SK-N-SH treated with all-trans-retinoic acid at 6 μM for 48 hours (cell line): ENCODE measurements around the gene IQCF2.

Experiments used
- ATAC-seq: fragments of 200-7000 bp; cut with Tn5 transposase; 3 replicates; pipeline ENCODE4 v1.9.1; 2020; ENCODE audit warnings: mild to moderate bottlenecking, moderate library complexity
- ARNTL ChIP-seq: fragments of 450-650 bp; formaldehyde crosslinking; IDR thresholded peaks from 2 replicates; pipeline ENCODE4 v1.5.0; 2020; ENCODE audit warnings: low read depth, mild to moderate bottlenecking, moderate library complexity, borderline replicate concordance
- BACH2 ChIP-seq: fragments of 250-450 bp; sonication (Bioruptor Pico); IDR thresholded peaks from 2 replicates; pipeline ENCODE4 v1.9.0; 2021; ENCODE audit warnings: mild to moderate bottlenecking, borderline replicate concordance
- CSDC2 ChIP-seq: fragments of 250-450 bp; sonication (Bioruptor Pico); IDR thresholded peaks from 2 replicates; pipeline ENCODE4 v1.5.0; 2020; ENCODE audit warnings: mild to moderate bottlenecking, moderate library complexity
- ESRRG ChIP-seq: fragments of 250-450 bp; sonication (Bioruptor Pico); IDR thresholded peaks from 2 replicates; pipeline ENCODE4 v1.6.1; 2021; ENCODE audit warnings: mild to moderate bottlenecking
- GLIS3 ChIP-seq: fragments of 250-450 bp; sonication (Bioruptor Pico); IDR thresholded peaks from 2 replicates; pipeline ENCODE4 v1.5.0; 2020; ENCODE audit warnings: mild to moderate bottlenecking, moderate library complexity
- ISL1 ChIP-seq: fragments of 250-450 bp; sonication (Bioruptor Pico); IDR thresholded peaks from 2 replicates; pipeline ENCODE4 v2.1.2; 2022; ENCODE audit warnings: mild to moderate bottlenecking, moderate library complexity
- OSR1 ChIP-seq: fragments of 250-450 bp; sonication (Bioruptor Pico); IDR thresholded peaks from 2 replicates; pipeline ENCODE4 v1.8.0; 2022; ENCODE audit warnings: moderate library complexity, mild to moderate bottlenecking, inconsistent platforms
- PPARA ChIP-seq: fragments of 250-450 bp; sonication (Bioruptor Pico); IDR thresholded peaks from 2 replicates; pipeline ENCODE4 v1.5.0; 2020; ENCODE audit warnings: mild to moderate bottlenecking, borderline replicate concordance
- RARB ChIP-seq: fragments of 250-450 bp; sonication (Bioruptor Pico); IDR thresholded peaks from 2 replicates; pipeline ENCODE4 v1.8.0; 2021; ENCODE audit warnings: mild to moderate bottlenecking, moderate library complexity
- SNAI2 ChIP-seq: fragments of 250-450 bp; sonication (Bioruptor Pico); IDR thresholded peaks from 2 replicates; pipeline ENCODE4 v1.5.0; 2020; ENCODE audit warnings: mild to moderate bottlenecking, moderate library complexity
- TCF4 ChIP-seq: fragments of 250-450 bp; sonication (Bioruptor Pico); IDR thresholded peaks from 2 replicates; pipeline ENCODE4 v1.8.0; 2021; ENCODE audit warnings: mild to moderate bottlenecking, moderate library complexity, borderline replicate concordance
- ZFP3 ChIP-seq: fragments of 250-450 bp; sonication (Bioruptor Pico); IDR thresholded peaks from 2 replicates; pipeline ENCODE4 v1.5.0; 2020; ENCODE audit warnings: mild to moderate bottlenecking, moderate library complexity
- ZFP30 ChIP-seq: fragments of 450-650 bp; formaldehyde crosslinking; IDR thresholded peaks from 2 replicates; pipeline ENCODE4 v1.5.0; 2022; ENCODE audit warnings: mild to moderate bottlenecking, moderate library complexity
- ZNF565 ChIP-seq: fragments of 450-650 bp; formaldehyde crosslinking; conservative IDR thresholded peaks from 2 replicates; pipeline ENCODE4 v1.5.0; 2020; ENCODE audit warnings: low read depth, mild to moderate bottlenecking, moderate library complexity
- ZNF70 ChIP-seq: fragments of 450-650 bp; formaldehyde crosslinking; IDR thresholded peaks from 2 replicates; pipeline ENCODE4 v1.5.0; 2020; ENCODE audit warnings: mild to moderate bottlenecking, moderate library complexity
- ZNF8 ChIP-seq: fragments of 450-650 bp; formaldehyde crosslinking; IDR thresholded peaks from 2 replicates; pipeline ENCODE4 v1.5.0; 2020; ENCODE audit warnings: mild to moderate bottlenecking, moderate library complexity
- TF ChIP-seq, protein P1 (sequence below): fragments of 250-450 bp; sonication (Bioruptor Pico); IDR thresholded peaks from 2 replicates; pipeline ENCODE4 v1.5.1; 2020; ENCODE audit warnings: low read depth, mild to moderate bottlenecking, moderate library complexity
- TF ChIP-seq, protein P2 (sequence below): fragments of 250-450 bp; sonication (Bioruptor Pico); IDR thresholded peaks from 2 replicates; pipeline ENCODE4 v1.8.0; 2021; ENCODE audit warnings: low read depth, mild to moderate bottlenecking, moderate library complexity, borderline replicate concordance
- TF ChIP-seq, protein P3 (sequence below): fragments of 250-450 bp; sonication (Bioruptor Pico); IDR thresholded peaks from 2 replicates; pipeline ENCODE4 v1.8.0; 2020; ENCODE audit warnings: mild to moderate bottlenecking, moderate library complexity, borderline replicate concordance
- TF ChIP-seq, protein P4 (sequence below): fragments of 250-450 bp; sonication (Bioruptor Pico); IDR thresholded peaks from 2 replicates; pipeline ENCODE4 v1.5.0; 2020; ENCODE audit warnings: mild to moderate bottlenecking, moderate library complexity
- TF ChIP-seq, protein P5 (sequence below): fragments of 250-450 bp; sonication (Bioruptor Pico); IDR thresholded peaks from 2 replicates; pipeline ENCODE4 v1.5.1; 2021; ENCODE audit warnings: mild to moderate bottlenecking, moderate library complexity

IQCF2 gene

DNA sequence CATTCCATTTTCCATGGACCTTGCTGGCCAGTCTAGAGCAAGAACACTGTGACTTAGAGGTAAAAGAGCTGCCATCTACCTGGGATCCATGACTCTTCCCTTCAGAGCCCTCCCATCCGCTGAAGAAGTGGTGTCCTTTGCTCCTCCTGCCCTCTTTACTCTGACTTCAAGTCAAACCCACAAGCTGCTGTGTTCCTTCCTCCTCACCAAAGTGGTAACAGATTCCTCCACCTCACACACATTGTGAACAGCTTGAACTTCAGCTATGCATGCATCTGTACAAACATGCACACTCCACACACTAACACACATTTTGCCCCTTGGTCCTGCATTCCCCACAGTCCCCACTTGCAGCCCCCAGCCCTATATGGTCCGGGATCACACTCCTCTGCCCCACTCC is 13.0 kb downstream of the IQCF2 start:
- no peak for ATAC-seq
- no peak for TF ChIP-seq ZFP30 (CRISPR knock-in tag)
- TF ChIP-seq, protein P1, sequence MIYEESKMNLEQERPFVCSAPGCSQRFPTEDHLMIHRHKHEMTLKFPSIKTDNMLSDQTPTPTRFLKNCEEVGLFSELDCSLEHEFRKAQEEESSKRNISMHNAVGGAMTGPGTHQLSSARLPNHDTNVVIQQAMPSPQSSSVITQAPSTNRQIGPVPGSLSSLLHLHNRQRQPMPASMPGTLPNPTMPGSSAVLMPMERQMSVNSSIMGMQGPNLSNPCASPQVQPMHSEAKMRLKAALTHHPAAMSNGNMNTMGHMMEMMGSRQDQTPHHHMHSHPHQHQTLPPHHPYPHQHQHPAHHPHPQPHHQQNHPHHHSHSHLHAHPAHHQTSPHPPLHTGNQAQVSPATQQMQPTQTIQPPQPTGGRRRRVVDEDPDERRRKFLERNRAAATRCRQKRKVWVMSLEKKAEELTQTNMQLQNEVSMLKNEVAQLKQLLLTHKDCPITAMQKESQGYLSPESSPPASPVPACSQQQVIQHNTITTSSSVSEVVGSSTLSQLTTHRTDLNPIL (CRISPR knock-in tag): no peak
- no peak for TF ChIP-seq TCF4 (CRISPR knock-in tag)
- TF ChIP-seq, protein P2, sequence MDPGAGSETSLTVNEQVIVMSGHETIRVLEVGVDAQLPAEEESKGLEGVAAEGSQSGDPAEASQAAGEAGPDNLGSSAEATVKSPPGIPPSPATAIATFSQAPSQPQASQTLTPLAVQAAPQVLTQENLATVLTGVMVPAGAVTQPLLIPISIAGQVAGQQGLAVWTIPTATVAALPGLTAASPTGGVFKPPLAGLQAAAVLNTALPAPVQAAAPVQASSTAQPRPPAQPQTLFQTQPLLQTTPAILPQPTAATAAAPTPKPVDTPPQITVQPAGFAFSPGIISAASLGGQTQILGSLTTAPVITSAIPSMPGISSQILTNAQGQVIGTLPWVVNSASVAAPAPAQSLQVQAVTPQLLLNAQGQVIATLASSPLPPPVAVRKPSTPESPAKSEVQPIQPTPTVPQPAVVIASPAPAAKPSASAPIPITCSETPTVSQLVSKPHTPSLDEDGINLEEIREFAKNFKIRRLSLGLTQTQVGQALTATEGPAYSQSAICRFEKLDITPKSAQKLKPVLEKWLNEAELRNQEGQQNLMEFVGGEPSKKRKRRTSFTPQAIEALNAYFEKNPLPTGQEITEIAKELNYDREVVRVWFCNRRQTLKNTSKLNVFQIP (CRISPR knock-in tag): no peak
- TF ChIP-seq ZFP3 (CRISPR knock-in tag): no peak
- TF ChIP-seq ESRRG: no peak
- no peak for TF ChIP-seq GLIS3 (CRISPR knock-in tag)
- TF ChIP-seq, protein P3, sequence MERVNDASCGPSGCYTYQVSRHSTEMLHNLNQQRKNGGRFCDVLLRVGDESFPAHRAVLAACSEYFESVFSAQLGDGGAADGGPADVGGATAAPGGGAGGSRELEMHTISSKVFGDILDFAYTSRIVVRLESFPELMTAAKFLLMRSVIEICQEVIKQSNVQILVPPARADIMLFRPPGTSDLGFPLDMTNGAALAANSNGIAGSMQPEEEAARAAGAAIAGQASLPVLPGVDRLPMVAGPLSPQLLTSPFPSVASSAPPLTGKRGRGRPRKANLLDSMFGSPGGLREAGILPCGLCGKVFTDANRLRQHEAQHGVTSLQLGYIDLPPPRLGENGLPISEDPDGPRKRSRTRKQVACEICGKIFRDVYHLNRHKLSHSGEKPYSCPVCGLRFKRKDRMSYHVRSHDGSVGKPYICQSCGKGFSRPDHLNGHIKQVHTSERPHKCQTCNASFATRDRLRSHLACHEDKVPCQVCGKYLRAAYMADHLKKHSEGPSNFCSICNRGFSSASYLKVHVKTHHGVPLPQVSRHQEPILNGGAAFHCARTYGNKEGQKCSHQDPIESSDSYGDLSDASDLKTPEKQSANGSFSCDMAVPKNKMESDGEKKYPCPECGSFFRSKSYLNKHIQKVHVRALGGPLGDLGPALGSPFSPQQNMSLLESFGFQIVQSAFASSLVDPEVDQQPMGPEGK (CRISPR knock-in tag): no peak
- no peak for TF ChIP-seq ISL1 (CRISPR knock-in tag)
- no peak for TF ChIP-seq PPARA (CRISPR knock-in tag)
- TF ChIP-seq, protein P4, sequence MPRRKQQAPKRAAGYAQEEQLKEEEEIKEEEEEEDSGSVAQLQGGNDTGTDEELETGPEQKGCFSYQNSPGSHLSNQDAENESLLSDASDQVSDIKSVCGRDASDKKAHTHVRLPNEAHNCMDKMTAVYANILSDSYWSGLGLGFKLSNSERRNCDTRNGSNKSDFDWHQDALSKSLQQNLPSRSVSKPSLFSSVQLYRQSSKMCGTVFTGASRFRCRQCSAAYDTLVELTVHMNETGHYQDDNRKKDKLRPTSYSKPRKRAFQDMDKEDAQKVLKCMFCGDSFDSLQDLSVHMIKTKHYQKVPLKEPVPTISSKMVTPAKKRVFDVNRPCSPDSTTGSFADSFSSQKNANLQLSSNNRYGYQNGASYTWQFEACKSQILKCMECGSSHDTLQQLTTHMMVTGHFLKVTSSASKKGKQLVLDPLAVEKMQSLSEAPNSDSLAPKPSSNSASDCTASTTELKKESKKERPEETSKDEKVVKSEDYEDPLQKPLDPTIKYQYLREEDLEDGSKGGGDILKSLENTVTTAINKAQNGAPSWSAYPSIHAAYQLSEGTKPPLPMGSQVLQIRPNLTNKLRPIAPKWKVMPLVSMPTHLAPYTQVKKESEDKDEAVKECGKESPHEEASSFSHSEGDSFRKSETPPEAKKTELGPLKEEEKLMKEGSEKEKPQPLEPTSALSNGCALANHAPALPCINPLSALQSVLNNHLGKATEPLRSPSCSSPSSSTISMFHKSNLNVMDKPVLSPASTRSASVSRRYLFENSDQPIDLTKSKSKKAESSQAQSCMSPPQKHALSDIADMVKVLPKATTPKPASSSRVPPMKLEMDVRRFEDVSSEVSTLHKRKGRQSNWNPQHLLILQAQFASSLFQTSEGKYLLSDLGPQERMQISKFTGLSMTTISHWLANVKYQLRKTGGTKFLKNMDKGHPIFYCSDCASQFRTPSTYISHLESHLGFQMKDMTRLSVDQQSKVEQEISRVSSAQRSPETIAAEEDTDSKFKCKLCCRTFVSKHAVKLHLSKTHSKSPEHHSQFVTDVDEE (CRISPR knock-in tag): no peak
- no peak for TF ChIP-seq ARNTL (CRISPR knock-in tag)
- TF ChIP-seq ZNF70: no peak

DNA sequence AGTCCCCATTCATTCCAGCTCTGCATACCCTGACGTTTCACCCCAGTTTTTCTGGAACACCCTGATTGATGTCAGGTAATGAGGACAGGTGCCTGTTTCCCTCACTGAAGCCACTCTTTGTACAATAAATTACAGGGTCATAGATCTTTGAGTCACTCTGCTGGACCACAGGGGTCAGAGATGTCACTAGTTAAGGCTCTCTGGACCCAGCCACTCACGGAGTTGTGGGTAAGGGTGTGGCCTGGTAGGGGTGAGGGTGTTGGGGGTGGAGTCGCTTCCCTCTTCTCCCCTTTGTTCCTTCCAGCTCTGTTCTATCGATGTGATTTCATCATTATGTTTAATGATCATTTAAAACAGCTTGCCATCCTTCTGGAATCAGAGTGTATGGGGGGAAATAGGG is 13.5 kb downstream of the IQCF2 start:
- TF ChIP-seq OSR1 (no peak), ESRRG (no peak), TCF4 (CRISPR knock-in tag) (no peak), ZFP3 (CRISPR knock-in tag) (no peak), ZNF8 (CRISPR knock-in tag) (no peak), ZFP30 (CRISPR knock-in tag) (no peak), PPARA (CRISPR knock-in tag) (no peak), ISL1 (CRISPR knock-in tag) (no peak), BACH2 (CRISPR knock-in tag) (no peak), RARB (CRISPR knock-in tag) (no peak), ZNF70 (no peak), GLIS3 (CRISPR knock-in tag) (no peak), SNAI2 (no peak), CSDC2 (CRISPR knock-in tag) (no peak), ZNF565 (CRISPR knock-in tag) (no peak), ARNTL (CRISPR knock-in tag) (no peak)
- TF ChIP-seq, protein P4 (CRISPR knock-in tag): no peak
- TF ChIP-seq, protein P1 (CRISPR knock-in tag): no peak
- TF ChIP-seq, protein P5, sequence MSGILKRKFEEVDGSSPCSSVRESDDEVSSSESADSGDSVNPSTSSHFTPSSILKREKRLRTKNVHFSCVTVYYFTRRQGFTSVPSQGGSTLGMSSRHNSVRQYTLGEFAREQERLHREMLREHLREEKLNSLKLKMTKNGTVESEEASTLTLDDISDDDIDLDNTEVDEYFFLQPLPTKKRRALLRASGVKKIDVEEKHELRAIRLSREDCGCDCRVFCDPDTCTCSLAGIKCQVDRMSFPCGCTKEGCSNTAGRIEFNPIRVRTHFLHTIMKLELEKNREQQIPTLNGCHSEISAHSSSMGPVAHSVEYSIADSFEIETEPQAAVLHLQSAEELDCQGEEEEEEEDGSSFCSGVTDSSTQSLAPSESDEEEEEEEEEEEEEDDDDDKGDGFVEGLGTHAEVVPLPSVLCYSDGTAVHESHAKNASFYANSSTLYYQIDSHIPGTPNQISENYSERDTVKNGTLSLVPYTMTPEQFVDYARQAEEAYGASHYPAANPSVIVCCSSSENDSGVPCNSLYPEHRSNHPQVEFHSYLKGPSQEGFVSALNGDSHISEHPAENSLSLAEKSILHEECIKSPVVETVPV: no peak
- TF ChIP-seq, protein P3 (CRISPR knock-in tag): no peak
- ATAC-seq: no peak
